ENCODE results near the gene ZNF280D. TPM values are rescaled to one million over a fixed set of nuclear protein-coding genes. Genes with fewer than 3 reads are reported as not detected.

The ZNF280D gene
- total and polyA plus RNA-seq, 2 donors: 29.7 to 175 TPM

Small RNA genes lying within 50 kb of the gene (small RNA-seq; reads per million reads assigned to genes)
- not detected for gene RF00019

Other genes starting within 250 kb of the ZNF280D start
- 241 TPM for gene TCF12, start 185.1 kb upstream of the ZNF280D start, total RNA-seq
- 55.0 TPM for gene TCF12, start 185.1 kb upstream of the ZNF280D start, polyA plus RNA-seq

Data from urinary bladder (tissue), 2 donors.